ENCODE measurements around the gene BCL6. TPM values are rescaled to one million over a fixed set of nuclear protein-coding genes. Genes with fewer than 3 reads are reported as not detected.

Gene BCL6
- total and polyA plus RNA-seq, 2 experiments from 2014 or later = 2.6 to 5.9 TPM

- Histone ChIP-seq H3K4me3 (no peak overlapping the region), H3K79me2 (replicated peaks; ENCODE audit: insufficient read depth) (no peaks in the 10 kb centered on the region), H3F3A (replicated peaks; ENCODE audit: low read depth) (no peaks in the 10 kb centered on the region), H3K27ac (ENCODE audit: low read depth) (no peak overlapping the region), H3K36me3 (ENCODE audit: insufficient read depth) (no peaks in the 10 kb centered on the region), H3K9me2 (ENCODE audit: insufficient read depth) (no peaks in the 10 kb centered on the region), H3K4me2 (no peak overlapping the region), H4K20me1 (replicated peaks; ENCODE audit: insufficient read depth) (no peaks in the 10 kb centered on the region), H3K27me3 (ENCODE audit: insufficient read depth) (no peaks in the 10 kb centered on the region), H2AFZ (no peak overlapping the region), H3K4me1 (ENCODE audit: insufficient read depth) (no peaks in the 10 kb centered on the region; the same call in 1 of the 2 replicates)
- DNase-seq (ENCODE audit: low spot score) (no peak), ATAC-seq (no peak)
- no peaks in the 10 kb centered on the region for H3K9me3 Mint-ChIP-seq
- H3K36me3 Mint-ChIP-seq (ENCODE audit: low read depth) = no peaks in the 10 kb centered on the region
- no peak overlapping the region for H3K27ac Mint-ChIP-seq
- H3K4me1 Mint-ChIP-seq = peaks cover 5% of the 10 kb centered on the region; the same call in 2 of the 3 replicates
- TF ChIP-seq JUNB (IDR thresholded peaks at IDR 0.05; ENCODE audit: unreplicated experiment) (no peak), POLR2AphosphoS5 (IDR thresholded peaks at IDR 0.05; ENCODE audit: low read depth) (no peak), REST (IDR thresholded peaks at IDR 0.05; ENCODE audit: unreplicated experiment) (no peak), NANOG (IDR thresholded peaks at IDR 0.05; ENCODE audit: borderline replicate concordance) (no peak), ETS1 (IDR thresholded peaks at IDR 0.05) (no peak), CTCF (conservative IDR thresholded peaks at IDR 0.05; ENCODE audit: low read depth in 2 of 2) (no peak), EZH2 (IDR thresholded peaks at IDR 0.05; ENCODE audit: low read depth, unreplicated experiment) (no peak), EZH2phosphoT487 (IDR thresholded peaks at IDR 0.05; ENCODE audit: unreplicated experiment) (no peak), ZNF462 (CRISPR knock-in tag; IDR thresholded peaks at IDR 0.05) (no peak), CREB1 (CRISPR knock-in tag; IDR thresholded peaks at IDR 0.05; ENCODE audit: low read depth) (no peak)
- no peaks in the 10 kb centered on the region for H3K27me3 Mint-ChIP-seq (ENCODE audit: insufficient read depth, low read depth, poor library complexity)
- H3K4me3 Mint-ChIP-seq = no peak overlapping the region
Observed at GRCh38 chr3:187762792-187763191, 17.5 kb upstream of the BCL6 start.
